HG03066 (cell line): ENCODE results near the gene TRIL.

Source experiments
- ATAC-seq: cut with Tn5 transposase; IDR thresholded peaks from one replicate; pipeline ENCODE4 v1.9.1; 2021; ENCODE audit warnings: low read depth; ENCODE audit not compliant: unreplicated experiment

Gene TRIL

DNA sequence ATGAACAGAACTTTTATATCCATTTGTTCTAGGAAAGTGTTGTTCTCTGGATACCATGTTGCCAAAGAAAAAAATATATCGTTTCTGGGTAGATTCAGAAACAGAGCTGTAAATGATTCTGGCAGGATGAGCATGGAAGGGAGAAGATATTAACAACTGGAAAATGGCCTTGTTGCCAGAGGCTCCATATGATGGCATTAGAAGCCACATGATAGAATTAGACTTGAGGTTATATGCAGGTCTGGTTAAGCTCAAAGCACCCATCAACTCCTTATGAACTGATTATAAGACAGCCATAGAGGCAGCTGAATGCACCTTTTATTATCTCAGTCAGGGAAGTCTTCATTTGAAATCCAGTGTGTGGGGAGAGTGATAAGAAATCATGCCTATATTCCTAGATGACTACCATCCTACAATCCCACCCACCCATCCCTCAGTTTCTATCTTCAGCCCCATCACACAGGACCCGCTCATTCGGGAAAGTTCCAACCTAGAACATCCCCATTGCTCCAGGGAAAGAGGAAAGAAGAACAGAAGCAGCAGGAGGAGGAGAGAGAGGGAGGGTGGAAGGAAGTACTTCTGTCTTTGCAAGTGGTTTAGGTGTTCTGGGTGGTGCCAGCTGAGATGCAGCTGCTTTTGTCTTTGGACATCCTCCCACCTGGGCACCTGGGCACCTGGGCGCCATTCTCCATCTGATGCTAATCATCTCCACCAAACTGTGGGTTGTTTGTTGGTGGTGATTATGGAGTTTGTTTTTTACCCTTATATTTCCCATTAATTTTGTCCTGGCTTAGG lies 25.5 kb upstream of the TRIL start:
- no peak for ATAC-seq

DNA sequence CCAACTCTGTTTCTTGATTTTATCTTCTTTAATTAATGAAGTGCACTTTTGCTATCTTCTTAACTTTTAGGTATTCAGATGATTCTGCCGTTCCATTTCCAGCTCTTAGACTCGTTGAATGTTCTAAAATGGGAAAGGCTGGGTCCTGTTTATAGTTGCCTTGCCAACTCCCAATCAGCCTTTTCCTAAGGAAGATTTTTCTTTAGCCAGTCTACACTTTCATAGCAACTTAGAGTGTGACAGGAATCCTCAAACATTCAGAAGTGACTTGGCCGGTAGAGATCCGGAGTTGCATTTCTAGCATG lies 23.0 kb upstream of the TRIL start:
- no peak for ATAC-seq

DNA sequence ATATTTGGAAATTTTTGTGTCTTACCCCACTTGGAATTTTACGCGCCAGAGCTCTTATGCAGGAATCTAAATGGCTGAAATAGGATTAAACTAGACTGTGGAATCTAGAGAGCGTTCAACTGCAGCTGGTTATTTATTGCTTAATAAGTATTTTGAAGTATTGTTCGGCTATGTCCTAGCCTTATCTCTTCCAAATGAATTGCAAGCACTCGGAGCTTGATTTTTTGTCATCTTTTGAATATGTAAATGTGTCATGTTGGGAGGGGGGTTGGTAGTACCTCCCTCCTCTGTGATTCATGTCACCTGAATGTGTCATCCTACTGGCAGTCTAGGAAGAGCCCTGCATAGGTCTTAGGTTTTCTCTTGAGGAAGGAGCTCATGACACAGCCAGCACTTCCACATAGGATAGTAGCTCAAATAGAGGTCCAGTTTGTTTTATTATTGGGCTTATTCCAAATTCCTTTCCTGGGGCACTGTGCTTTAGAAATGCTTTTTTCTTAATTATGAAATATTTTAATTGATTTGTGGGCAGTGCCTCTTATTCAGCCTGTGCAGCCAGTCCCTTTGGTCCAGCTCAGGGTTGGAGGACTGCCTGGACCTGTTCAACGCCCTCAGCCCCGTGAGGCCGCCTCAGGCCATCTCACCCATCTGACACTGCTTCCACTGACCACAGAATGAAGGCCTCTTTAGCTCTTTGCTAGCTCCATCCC lies 22.5 kb upstream of the TRIL start:
- no peak for ATAC-seq

DNA sequence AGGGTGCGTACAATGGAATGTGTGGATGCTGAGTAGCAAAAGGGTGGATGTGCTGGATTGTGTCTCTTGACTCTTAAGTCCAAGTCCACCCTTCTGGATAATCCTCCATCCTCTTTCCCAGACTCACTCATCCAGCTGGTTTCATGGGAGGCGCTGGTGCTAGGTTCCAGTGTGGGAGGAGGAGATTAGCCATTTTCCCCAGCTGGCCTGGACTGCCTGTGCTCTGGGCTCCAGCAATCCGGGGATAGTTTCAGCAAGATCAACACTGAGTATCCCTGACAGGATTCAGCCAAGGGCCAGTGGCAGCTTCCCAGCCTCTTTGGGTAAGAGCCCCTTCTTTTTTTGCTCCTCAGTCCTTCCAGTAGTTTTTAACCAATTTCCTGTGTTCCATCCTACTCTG lies 21.6 kb upstream of the TRIL start:
- ATAC-seq = no peak

DNA sequence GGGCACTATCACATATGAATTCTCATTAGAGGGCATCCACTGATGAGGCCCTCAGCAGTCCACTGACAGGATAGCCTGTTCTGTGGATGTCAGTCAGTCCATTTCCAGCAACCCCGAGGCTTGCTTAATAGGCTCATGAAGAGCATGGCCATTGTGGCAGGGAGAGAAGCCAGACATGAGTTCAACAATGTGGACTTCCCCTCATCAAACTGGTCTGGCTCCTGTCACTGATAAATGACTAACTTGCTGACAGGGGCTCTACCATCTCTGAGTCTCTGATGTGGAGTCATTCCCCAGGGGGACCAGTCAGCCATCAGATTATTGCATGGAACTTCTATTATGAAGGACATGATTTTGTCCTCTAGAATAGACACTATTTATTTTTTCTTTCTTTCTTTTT lies 19.8 kb upstream of the TRIL start:
- no peak for ATAC-seq

DNA sequence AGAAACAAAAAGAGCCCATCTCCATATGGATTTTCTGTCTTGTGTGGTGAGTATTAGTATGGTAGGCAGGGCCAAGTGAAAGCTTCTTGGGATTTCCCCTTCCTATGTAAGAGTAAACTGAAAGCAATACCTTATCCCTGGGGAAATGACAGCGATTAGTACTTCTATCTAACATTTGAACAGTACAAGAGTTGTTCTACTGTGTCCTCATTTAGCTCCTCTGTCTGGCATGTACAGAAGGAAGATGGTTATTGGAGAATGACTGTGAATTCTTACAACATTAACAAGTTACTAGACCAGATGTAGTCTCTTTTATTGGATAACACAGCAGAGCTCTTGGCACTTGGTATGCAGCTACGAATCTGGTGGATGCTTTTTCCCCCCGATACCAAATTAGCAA lies 17.9 kb upstream of the TRIL start:
- no peak for ATAC-seq

DNA sequence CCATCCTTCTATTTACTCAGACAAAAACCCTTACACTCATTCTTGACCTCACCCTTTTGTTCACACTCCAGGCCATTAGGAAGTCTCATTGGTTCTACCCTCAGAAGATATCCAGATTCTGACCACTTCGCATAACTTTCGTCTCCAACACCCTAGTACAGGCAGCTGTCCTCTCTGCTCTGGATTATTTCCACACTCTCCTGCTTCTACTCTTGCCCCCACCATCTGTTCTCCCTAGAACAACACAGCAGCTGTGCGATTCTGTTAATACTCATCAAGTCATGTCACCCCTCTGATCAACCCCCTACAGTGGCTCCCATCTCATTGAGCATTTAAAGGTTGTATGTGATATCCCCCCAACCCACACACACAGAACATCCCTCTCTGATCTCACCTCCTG lies 15.5 kb upstream of the TRIL start:
- ATAC-seq = no peak

DNA sequence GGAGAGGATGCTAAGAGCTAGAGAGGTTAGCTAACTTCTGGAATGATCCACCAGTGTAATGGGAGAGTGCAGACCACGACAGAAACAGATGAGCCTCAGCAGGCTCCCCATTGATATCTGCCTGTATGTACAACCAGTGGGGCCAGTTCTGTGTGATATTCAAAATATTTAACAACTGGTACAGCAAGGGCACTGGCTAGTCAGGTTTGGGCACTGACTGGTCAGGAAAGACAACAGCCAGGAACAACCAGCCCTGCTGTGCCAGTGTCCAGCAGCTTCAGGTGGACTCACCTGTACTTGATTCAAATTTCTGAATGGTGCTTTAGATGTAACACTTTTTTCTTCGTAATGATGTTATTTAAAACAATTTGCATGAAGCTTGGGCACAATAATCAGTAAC lies 5.9 kb upstream of the TRIL start:
- ATAC-seq = no peak

DNA sequence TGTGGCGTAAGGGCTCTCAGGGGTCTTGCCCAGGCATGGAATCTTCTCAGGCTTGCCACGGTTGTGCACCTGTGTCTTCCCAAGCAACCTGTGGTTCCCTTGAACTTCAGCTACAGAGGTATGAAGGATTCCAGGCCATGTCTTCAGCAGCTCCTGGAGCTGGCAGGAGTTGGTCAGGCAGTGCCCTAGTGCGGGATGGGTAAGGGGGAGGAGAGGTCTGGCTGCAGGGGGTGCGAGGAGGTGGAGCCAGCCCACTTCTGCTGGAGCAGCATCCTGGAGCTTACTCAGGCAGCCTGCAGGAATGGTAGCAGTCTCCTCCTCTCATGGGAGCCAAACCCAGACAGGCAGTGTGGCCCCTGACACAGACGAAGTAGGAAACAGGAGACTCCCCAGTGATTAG lies 3.8 kb upstream of the TRIL start:
- ATAC-seq = no peak

DNA sequence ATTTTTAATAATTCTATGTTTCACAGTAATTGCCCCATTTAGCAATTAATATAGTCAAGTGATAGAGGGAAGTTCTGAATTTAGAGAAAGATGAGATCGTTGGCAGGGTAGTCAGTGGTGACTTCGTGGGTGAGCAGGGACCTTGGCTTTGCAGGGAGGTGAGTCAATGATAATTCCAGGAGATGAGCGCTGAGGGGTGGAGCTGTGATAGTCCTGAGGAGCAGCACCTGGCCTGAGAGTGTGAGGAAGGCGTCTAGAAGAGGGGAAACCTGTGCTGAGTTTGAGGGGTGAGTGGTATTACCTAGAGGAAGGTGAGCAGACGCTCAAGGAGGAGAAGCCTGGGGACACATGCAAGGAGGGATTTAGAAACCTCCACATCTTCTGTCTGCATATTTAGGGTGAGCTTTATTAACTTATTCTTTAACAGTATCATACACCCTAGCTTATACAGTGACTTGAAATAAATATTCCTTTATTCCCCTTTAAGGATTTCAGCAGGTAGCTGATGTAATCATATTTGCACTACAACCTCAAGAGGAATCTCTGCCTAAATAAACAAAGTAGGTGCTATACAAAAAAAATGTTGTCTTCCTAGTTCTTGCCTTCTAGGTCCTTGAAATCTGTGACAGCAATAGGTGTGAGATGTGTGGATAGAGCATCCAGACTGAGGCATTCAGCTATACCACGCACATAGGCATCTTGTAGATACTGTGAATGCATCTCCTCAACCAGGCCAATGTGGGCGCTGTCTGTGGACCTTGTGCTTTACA lies 2.1 kb upstream of the TRIL start:
- ATAC-seq = no peak

DNA sequence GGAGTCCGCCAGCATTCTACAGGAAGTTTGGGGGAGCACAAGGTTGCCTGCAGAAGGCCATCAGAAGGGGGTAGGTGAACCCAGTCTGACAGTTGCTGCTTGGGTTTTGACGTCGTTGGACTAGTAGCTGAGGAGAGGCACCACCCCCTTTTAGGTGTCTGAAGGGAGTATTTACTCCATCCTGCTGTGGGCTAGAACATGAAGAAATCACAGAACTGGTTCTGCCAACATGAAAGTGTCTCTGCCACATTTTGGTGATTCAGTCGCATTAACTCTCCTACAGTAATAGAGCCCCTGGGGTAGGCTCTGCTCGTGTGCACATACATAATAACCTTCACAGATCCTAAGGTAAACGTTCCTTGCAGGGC lies 834 bp upstream of the TRIL start:
- ATAC-seq = no peak

DNA sequence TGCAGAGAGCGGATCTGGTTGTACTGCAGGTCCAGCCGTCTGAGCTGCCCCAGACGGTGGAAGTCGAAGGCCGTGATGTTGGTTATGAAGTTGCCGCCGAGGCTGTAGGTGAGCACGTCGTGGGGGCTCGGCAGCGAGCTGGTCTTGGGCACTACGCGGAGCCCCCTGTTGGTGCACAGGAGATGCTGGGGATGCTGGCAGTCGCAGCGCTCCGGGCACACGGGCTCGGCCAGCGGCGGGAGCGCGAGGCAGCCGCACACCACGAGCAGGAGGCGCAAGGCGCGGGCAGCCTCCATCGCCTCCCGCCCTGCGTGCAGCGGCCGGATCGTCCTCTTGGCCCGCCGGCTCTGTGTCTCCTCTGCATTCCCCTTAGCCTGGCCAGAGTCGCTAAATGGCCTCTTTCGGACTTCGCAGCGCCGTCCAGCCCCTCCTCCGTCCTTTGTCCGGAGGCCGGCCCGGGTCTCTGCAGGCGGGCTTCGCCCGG lies 337 bp downstream of the TRIL start:
- ATAC-seq = no peak

DNA sequence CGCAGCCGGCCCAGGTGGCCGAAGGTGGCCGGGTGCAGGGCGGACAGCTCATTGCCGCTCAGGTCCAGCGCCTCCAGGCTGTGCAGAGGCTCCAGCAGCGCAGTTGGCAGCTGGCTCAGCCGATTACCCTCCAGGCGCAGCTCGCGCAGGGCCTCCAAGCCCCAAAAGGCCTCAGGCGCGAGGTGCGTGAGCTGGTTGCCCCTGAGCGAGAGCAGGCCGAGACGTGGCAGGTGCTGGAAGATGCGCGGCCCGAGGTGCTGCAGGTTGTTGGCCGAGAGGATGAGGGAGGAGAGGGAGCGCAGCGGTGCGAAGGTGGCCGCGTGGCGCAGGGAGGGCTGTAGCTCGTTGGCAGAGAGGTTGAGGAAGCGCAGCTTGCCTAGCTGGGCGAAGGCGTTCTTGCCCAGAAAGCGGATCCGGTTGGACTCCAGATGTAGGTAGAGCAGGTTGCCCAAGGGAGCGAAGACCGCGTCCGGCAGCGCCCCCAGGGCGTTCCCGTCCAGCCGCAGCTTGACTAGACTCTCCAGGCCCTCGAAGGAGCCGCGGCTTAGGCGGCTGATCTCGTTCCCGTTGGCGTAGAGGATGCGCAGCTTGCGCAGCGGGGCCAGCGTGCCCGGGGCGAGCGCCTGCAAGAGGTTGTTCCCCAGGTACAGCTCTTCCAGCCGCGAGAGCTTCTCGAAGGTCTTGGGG lies 923 bp downstream of the TRIL start:
- no peak for ATAC-seq

DNA sequence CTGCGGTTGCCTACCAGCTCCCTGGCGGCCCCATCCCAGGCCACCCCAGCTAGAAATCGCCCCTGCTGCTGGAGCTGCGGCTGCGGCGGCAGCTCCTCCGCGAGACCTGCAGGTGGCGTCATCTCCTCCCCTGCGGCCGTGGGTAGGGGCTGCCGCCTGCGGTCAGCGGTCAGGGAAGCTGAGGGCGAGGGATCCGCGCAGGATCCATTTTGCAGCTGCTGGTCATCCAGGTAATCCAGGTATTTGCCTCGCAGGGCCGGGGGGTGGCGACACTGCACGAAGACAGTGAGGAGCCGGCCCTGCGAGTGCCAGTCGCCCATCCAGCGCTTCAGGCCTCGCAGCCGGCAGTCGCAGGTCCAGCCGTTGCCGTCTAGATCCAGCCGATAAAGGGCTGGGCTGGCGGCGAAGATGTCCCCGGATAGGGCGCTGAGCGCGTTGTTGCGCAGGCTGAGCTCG lies 1.5 kb downstream of the TRIL start:
- no peak for ATAC-seq

DNA sequence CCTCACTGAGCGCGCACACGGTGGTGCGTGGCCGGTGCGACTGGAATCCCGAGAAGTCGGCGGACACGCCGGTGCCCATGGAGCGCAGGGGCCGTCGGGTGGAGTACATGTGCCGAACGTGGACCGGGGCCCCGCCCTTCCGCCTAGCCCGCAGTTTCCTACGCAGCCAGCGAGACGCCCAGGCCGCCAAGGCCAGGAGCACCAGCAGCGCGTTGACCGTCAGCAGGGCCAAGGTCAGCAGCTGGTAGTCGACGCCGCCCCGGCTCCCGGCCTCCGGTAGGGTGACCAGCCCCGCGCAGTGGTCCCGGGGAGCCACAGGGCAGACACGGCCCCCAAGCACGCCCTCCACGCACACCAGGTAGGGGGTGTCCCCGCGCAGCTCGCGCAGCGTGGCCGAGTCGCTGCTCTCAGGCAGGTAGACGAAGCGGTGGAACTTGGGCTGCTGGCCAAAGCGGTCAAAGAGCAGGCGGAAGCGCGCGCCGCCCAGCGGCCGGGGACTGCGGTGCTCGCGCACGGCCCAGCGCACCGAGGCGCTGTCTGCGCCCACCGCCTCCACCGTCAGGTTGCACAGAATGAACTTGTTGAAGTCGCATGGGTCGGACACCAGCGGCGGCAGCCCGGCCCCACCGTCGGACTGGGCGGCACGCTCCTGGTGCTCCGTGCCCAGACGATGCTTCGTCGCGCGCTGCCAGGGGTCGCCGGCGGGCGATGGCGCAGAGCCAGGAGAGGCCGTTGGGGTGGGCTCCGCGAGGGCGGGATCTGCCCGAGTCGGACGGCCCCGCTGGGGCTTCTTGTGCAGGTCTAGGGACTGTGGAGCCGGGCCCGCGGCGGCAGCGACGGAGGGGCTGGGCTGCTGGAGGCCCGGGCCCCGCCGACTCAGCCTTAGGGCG lies 2.2 kb downstream of the TRIL start:
- ATAC-seq = no peak

DNA sequence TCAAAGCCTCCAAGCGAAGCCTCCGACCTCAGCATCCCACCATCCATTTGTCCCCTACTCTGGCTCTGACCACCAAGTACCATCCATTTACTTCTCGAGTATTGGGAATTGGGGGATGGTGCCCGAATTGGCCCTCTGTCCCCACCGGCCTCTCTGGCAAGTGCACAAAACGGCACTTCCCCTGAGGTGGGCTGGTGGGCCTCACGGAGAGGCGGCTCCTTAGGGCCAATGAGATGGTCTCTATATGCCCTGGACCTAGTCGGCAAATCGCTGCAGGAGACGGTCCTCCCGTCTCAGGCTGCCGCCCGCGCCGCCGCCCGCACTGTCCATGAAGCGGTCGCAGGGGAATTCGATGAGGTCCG lies 2.8 kb downstream of the TRIL start:
- no peak for ATAC-seq

DNA sequence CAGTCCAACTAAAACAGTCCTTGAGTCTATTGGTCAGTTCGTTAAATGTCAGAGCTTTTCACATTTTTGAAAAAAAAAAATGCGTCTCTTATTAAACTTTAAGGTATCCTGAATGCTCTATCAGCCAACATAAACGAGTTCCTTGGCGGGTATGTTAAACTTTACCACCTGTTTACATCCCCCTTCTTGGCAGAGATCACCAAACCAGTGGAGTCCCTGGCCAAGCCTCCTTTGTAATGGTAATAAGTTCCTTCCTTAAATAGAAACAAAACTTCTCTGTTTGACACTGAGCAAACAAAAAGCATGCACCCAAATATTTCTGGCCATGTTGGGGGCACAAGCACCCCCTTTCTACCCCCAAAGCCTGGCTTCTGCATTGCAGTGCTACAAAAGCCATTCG lies 3.2 kb downstream of the TRIL start:
- ATAC-seq = no peak

DNA sequence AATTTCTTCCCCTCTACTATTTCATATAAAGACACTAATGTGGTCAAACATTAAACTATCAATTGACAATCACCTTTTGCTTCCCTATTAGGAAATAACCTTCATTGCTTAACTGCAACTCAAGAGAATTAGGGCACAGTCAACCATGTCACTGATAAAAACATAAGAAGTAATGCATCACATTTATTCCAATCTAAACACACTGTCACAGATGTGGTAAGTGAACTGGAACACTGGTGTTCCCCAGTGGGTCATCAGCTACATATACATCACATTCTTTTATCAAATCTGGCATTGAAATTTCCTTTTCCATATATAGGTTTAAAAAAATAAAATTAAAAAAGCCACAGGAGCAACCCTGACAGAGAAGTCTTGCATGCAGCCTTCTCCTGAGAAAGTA lies 3.7 kb downstream of the TRIL start:
- no peak for ATAC-seq

DNA sequence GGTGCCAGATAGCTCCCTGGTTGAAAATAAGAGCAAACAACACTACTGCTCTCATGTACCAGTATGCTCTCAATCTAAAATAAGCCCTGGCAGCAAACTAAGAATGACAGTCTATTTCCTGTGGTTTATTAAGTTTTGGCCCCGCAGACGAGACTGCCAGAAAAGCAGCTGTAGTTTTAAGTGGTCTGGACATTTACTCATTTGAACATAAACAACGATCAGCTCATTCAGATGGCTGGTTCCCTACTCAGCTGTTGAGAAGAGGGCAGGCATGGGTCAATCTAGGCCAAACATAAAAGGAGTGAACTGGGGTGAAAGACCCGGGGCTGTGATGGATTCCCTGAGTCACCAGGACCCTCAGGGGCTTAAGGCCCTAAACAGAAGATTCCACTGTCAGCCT lies 4.5 kb downstream of the TRIL start:
- no peak for ATAC-seq

DNA sequence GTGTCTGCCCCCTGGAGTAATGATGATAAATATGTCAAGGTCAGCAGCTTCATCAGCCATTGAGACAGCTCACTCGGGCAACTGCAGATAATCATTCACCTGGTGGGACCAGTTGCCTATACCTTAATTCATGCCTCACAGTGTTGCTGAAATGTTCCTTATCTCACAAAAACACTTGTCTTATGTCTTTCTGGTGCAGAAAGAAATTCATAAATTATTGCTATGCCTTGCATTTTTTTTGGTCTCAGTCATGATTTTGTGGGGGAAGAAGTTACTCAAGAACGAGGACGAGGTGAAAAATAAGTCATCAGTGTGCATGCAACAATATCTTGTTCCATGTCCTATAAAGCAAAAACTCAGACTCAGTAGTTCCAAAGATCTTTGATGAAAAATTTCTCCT lies 16.0 kb downstream of the TRIL start:
- ATAC-seq = no peak
